GM12878 (cell line): Measurements from ENCODE around the gene AOPEP. TPM values are rescaled to one million over a fixed set of nuclear protein-coding genes. Genes with fewer than 3 reads are reported as not detected.
A peak's percentile ranks its signal among the peaks of the same experiment; 100 is the strongest.

Experiments
- BACH1 ChIP-seq: fragments of 450-650 bp; IDR thresholded peaks from 2 replicates; pipeline ENCODE4 v1.6.1; 2017; ENCODE audit warnings: mild to moderate bottlenecking, borderline replicate concordance
- BCL11A ChIP-seq: IDR thresholded peaks from 2 replicates; pipeline ENCODE4 v1.6.1; 2011; ENCODE audit warnings: low read depth, low read length
- CUX1 ChIP-seq: IDR thresholded peaks from 2 replicates; pipeline ENCODE4 v1.6.1; 2012; ENCODE audit warnings: improper control_type of control experiment, low read depth, low read length; ENCODE audit not compliant: insufficient replicate concordance
- EZH2 ChIP-seq: IDR thresholded peaks from 2 replicates; pipeline ENCODE4 v1.6.1; 2012; ENCODE audit warnings: low read depth, mild to moderate bottlenecking, control low read depth, inconsistent platforms, low read length, borderline replicate concordance; ENCODE audit not compliant: control insufficient read depth
- FOS ChIP-seq: IDR thresholded peaks from 3 replicates; pipeline ENCODE4 v1.6.1; 2011; ENCODE audit warnings: borderline replicate concordance; ENCODE audit not compliant: insufficient read length; ENCODE audit errors: extremely low read depth
- HDAC6 ChIP-seq: fragments of 200-600 bp; sonication (generic); IDR thresholded peaks from one replicate; pipeline ENCODE4 v1.8.0; 2017; ENCODE audit warnings: antibody characterized with exemption; ENCODE audit not compliant: unreplicated experiment
- HSF1 ChIP-seq: fragments of 150-350 bp; IDR thresholded peaks from 2 replicates; pipeline ENCODE4 v1.6.1; 2014; ENCODE audit warnings: mild to moderate bottlenecking, low read depth, low read length
- NBN ChIP-seq: fragments of 450-650 bp; IDR thresholded peaks from 2 replicates; pipeline ENCODE4 v1.6.1; 2016
- POLR2A ChIP-seq: IDR thresholded peaks from 2 replicates; pipeline ENCODE4 v1.6.1; 2011; ENCODE audit warnings: low read depth, mild to moderate bottlenecking, low read length
- TCF3 ChIP-seq: IDR thresholded peaks from 2 replicates; pipeline ENCODE4 v1.6.1; 2012; ENCODE audit warnings: low read depth, mild to moderate bottlenecking, low read length, borderline replicate concordance; ENCODE audit not compliant: insufficient read depth
- polyA plus RNA-seq, 11 experiments: library from polyadenylated mRNA; depleted of rRNA in 4 of 11; unstranded in 6 of 11; stranded (reverse) in 5 of 11; fragments of >200 nt; fragmentation: Nextera tagmentation in 4 of 11; fragmentation: Illumina TruSeq in 1 of 11; extraction: Ambion mirVana in 4 of 11; extraction: Trizol in 1 of 11; gene quantifications; 1 replicate in 1 of 11; 2 replicates in 10 of 11; pipeline versions ENCODE4 v1.2.1 to v1.2.3, GENCODE V29; 2011 to 2016; ENCODE audit warnings: inconsistent platforms in 2 of 11, missing spikeins in 2 of 11, low read depth in 1 of 11
- total RNA-seq, 4 experiments: library from RNA; depleted of rRNA in 3 of 4; stranded (reverse); fragments of >200 nt in 3 of 4; fragmentation: Illumina TruSeq in 1 of 4; extraction: Trizol in 1 of 4; gene quantifications; 2 replicates each; pipeline versions ENCODE4 v1.2.1 to v1.2.3, GENCODE V29; 2013 to 2021

Gene AOPEP
- total and polyA plus RNA-seq, 10 of the 15 experiments (the other 5 are each of a cell fraction or from before 2014, with no cell fraction given) = 2.3 to 16.9 (median 10.1) TPM

- TF ChIP-seq CUX1 = no peak
- peak; percentile 55; the same call in 1 of the 2 replicates for TF ChIP-seq POLR2A
- no peak for TF ChIP-seq HSF1
- TF ChIP-seq BCL11A = peak; percentile 95
- peak; percentile 88 for TF ChIP-seq BACH1
- peak; percentile 90 for TF ChIP-seq NBN
- TF ChIP-seq FOS = no peak
- TF ChIP-seq TCF3 = peak; percentile 99
- no peak for TF ChIP-seq EZH2
- no peak for TF ChIP-seq HDAC6
Measured at GRCh38 chr9:94860678-94861588, 134.4 kb downstream of the AOPEP start (continued).
